Measurements from ENCODE around the gene DCLK2.

- TF ChIP-seq CTCF (IDR thresholded peaks at IDR 0.05) (no peak), POLR2A (IDR thresholded peaks at IDR 0.05) (no peak)
These were observed 134.2 kb downstream of the DCLK2 start for GRCh38 chr4:150212485-150212884.
